HK-2 (cell line): ENCODE data around the gene HBZ.
"Not testable (repeated sequence)": the region's sequence is repeated elsewhere in the genome, so short reads cannot be mapped to it uniquely, and the experiment has no call there.

Experiments used
- DNase-seq: peaks from one replicate; pipeline ENCODE4 v3.0.0-alpha.2; 2018; ENCODE audit not compliant: unreplicated experiment

The HBZ gene

DNA sequence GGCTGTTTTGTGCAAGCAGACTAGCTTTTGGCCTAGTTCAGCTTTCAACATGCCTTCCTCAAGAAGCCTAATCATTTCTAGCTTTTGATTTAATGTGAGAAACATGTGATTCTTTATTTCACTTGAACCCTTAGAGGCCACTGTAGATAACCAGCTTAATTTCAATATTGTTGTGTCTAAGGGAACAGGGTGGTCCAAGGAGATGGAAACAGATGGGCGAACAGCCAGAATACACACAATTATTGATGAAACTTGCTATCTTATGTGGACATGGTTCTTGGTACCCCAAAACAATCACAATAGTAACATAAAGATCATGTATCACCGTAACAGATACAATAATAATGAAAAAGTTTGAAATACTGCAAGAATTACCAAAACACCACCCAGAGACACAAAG is 18.7 kb upstream of the HBZ start:
- no peak for DNase-seq

GRCh38 chr16:138049-138417 is 14.4 kb upstream of the HBZ start:
- no peak for DNase-seq

- no peak for DNase-seq
These were observed 12.1 kb upstream of the HBZ start for GRCh38 chr16:140175-140857.

DNA sequence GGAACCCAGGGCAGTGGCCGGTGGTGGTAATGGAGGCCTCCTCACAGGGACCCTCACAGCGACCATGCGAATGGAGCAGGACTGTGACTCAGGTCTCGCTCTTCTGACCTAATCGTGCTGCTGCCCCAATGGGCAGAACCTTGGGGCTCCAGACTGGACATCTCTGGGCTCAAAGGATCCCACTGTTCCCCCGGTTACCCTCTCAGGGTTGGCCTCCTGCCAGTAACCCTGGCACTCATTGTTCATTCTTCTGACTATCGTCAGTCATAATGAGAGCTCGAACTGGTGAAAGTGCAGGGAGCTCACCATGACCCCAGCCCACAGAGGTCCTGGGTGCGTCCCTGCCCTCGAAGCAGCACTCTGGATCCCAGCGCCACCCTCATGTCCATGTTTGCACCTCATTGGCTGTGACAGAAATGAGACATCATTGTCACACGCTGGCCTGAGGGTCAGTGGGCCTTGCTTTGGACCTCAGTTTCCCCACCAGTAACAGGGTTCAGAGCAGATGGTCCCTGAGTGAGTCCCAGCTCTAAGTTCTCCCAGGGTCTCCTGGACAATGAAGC is 10.0 kb upstream of the HBZ start:
- no peak for DNase-seq

- DNase-seq: no peak
These were observed 9.4 kb upstream of the HBZ start for GRCh38 chr16:143047-143446.

DNA sequence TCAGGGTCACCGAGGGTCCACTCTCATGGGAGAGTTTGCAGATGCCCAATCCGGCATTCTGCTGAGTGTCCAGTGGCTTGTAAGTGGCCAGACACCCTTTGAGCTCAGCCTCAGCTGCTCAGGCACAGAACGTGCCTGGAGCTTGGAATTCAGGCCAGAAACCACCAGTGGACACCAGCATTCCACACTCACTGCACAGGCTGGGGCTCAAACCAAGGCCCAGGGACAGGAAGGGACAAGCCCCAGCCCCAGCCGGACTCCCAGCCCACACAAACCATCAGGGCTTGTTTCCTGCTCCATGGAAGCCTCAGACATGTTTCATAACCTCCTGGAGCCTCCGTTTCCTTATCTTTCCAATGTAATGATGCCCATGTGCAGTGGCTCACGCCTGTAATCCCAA is 9.0 kb upstream of the HBZ start:
- DNase-seq: no peak

GRCh38 chr16:144797-145252 is 7.6 kb upstream of the HBZ start:
- DNase-seq: no peak

DNA sequence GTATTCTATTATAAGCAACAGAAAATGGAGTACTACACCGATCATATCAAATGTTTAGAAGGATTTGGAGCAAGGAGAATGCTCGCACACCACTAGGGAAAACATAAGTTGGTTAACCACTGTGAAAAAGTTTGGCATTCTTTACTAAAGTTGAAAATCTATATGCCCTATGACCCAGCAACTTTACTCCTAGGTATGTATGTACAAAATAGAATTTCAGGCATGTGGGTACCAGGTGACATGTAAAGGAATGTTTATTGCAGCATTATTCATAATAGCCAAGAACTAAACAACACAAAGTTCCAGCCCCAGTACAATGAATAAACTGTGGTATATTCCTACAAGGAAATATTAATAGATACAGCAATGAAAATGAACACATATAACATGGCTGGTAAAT is 5.8 kb upstream of the HBZ start:
- DNase-seq: no peak

- no peak for DNase-seq
These were observed 3.3 kb upstream of the HBZ start for GRCh38 chr16:149024-149660.

DNA sequence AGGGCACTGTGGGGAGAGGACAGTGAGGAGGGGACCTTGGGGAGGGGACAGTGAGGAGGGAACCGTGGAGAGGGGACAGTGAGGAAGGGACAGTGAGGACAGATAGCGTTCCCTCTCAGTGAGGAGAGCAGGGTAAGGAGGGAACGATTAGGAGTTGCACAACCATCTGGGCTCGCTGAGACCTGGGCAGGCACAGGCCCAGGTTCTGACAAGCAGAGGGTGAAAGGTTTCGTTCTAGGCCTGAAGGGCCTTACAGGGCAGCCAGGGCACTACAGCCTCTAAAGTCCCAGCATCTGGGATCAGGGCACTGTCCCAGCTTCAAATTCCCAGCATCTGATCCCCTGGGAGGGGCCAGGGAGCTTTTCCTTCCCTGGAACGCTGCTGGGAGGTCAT is 681 bp downstream of the HBZ start:
- not testable (repeated sequence) for DNase-seq

DNA sequence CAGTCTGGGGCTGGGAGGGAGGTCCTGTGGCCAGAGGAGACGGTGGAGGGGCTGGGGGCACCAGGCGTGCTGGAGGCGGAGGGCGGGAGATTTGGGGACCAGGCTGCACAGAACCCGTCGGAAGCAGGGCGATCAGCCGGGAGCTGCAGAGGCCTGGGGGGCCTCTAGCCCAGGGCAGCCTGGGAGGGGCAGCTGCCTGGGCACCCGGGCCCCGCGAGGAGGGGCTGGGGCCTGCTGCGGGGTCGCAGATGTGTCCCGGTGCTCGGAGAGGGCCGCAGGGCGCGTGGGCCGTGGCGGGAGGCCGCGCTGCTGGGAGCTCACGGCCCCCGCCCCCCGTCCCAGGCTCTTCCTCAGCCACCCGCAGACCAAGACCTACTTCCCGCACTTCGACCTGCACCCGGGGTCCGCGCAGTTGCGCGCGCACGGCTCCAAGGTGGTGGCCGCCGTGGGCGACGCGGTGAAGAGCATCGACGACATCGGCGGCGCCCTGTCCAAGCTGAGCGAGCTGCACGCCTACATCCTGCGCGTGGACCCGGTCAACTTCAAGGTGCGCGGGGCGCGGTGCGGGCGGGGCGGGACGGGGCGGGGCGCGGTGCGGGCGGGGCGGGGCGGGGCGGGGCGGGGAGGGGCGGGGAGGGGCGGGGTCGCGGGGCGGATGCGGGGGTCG is 1.2 kb downstream of the HBZ start:
- not testable (repeated sequence) for DNase-seq

- DNase-seq: no peak
These were observed 2.0 kb downstream of the HBZ start for GRCh38 chr16:154217-155030.

- DNase-seq: no peak
These were observed 2.6 kb downstream of the HBZ start for GRCh38 chr16:155031-155398.

DNA sequence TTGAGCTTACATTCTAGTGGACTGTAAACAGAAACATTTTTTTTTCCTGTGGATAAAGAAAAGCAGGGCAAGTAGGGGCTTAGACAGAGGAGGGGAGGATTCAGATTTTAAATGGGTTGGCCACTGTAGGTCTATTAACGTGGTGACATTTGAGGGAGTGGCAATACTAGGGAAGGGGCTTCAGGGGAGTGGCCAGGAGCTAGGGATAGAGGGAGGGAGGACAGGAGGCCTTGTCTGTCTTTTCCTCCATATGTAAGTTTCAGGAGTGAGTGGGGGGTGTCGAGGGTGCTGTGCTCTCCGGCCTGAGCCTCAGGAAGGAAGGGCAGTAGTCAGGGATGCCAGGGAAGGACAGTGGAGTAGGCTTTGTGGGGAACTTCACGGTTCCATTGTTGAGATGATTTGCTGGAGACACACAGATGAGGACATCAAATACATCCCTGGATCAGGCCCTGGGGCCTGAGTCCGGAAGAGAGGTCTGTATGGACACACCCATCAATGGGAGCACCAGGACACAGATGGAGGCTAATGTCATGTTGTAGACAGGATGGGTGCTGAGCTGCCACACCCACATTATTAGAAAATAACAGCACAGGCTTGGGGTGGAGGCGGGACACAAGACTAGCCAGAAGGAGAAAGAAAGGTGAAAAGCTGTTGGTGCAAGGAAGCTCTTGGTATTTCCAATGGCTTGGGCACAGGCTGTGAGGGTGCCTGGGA is 6.8 kb downstream of the HBZ start:
- DNase-seq: no peak

GRCh38 chr16:160242-160641 is 7.8 kb downstream of the HBZ start:
- DNase-seq: not testable (repeated sequence)

DNA sequence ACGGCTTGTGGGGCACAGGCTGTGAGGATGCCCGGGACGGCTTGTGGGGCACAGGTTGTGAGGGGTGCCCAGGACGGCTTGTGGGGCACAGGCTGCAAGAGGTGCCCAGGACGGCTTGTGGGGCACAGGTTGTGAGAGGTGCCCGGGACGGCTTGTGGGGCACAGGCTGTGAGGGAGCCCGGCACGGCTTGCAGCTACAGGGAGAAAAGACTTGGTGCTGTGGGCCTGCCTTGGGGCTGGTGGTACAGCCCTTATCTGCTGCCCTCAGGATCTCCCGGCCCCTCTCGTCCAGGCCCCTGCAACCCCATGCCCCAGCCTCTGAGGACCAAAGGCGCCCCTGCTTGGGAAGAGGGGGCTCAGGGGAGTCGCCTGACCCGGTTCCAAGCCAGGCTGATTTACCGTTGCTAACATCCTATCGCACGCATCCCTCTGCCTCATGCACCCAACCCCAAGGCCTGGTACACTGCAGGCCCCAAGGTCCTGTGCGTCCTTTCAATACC is 8.3 kb downstream of the HBZ start:
- DNase-seq: no peak

- DNase-seq: no peak
These were observed 10.0 kb downstream of the HBZ start for GRCh38 chr16:162271-162991.

DNA sequence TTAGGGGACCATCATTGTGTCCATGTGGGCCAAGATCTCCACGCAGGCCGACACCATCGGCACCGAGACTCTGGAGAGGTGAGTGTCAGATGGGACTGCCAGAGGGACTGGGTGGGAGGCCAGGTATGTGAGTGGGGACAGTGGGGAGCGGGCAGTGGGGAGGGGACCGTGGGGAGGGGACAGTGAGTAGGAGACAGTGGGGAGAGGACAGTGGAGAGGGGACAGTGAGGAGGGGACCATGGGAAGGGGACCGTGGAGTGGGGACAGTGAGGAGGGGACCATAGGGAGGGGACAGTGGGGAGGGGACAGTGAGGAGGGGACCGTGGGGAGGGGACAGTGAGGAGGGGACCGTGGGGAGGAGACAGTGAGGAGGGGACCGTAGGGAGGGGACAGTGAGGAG is 10.7 kb downstream of the HBZ start:
- not testable (repeated sequence) for DNase-seq

DNA sequence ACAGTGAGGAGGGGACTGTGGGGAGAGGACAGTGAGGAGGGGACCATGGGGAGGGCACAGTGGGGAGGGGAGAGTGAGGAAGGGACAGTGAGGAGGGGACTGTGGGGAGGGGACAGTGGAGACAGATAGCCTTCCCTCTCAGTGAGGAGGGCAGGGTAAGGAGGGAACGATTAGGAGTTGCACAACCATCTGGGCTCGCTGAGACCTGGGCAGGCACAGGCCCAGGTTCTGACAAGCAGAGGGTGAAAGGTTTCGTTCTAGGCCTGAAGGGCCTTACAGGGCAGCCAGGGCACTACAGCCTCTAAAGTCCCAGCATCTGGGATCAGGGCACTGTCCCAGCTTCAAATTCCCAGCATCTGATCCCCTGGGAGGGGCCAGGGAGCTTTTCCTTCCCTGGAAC is 11.3 kb downstream of the HBZ start:
- not testable (repeated sequence) for DNase-seq

DNA sequence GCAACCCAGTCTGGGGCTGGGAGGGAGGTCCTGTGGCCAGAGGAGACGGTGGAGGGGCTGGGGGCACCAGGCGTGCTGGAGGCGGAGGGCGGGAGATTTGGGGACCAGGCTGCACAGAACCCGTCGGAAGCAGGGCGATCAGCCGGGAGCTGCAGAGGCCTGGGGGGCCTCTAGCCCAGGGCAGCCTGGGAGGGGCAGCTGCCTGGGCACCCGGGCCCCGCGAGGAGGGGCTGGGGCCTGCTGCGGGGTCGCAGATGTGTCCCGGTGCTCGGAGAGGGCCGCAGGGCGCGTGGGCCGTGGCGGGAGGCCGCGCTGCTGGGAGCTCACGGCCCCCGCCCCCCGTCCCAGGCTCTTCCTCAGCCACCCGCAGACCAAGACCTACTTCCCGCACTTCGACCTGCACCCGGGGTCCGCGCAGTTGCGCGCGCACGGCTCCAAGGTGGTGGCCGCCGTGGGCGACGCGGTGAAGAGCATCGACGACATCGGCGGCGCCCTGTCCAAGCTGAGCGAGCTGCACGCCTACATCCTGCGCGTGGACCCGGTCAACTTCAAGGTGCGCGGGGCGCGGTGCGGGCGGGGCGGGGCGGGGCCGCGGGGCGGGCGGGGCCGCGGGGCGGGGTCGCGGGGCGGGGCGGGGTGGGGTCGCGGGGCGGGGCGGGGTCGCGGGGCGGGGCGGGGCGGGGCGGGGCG is 11.8 kb downstream of the HBZ start:
- DNase-seq: not testable (repeated sequence)
